Raji (cell line): ENCODE data around the gene ACKR3.

Source experiments
- POLR2A ChIP-seq: IDR thresholded peaks from 2 replicates; pipeline ENCODE4 v1.6.1; 2011; ENCODE audit warnings: low read depth, low read length, control low read depth; ENCODE audit not compliant: insufficient read depth

Gene ACKR3

GRCh38 chr2:236583621-236584203 is 14.1 kb downstream of the ACKR3 start:
- TF ChIP-seq POLR2A: no peak

GRCh38 chr2:236584521-236585384 is 15.1 kb downstream of the ACKR3 start:
- no peak for TF ChIP-seq POLR2A

- no peak for TF ChIP-seq POLR2A
Observed at GRCh38 chr2:236585966-236586365, 16.3 kb downstream of the ACKR3 start.

GRCh38 chr2:236587861-236588815 is 18.5 kb downstream of the ACKR3 start:
- TF ChIP-seq POLR2A: no peak

GRCh38 chr2:236588932-236589592 is 19.4 kb downstream of the ACKR3 start:
- TF ChIP-seq POLR2A: no peak

GRCh38 chr2:236590846-236591245 is 21.2 kb downstream of the ACKR3 start:
- TF ChIP-seq POLR2A: no peak

- no peak for TF ChIP-seq POLR2A
Observed at GRCh38 chr2:236592821-236593220, 23.2 kb downstream of the ACKR3 start.

GRCh38 chr2:236593531-236593930 is 23.9 kb downstream of the ACKR3 start:
- TF ChIP-seq POLR2A: no peak

GRCh38 chr2:236593956-236594355 is 24.3 kb downstream of the ACKR3 start:
- no peak for TF ChIP-seq POLR2A

- no peak for TF ChIP-seq POLR2A
Observed at GRCh38 chr2:236597629-236598028, 28.0 kb downstream of the ACKR3 start.

- TF ChIP-seq POLR2A: no peak
Observed at GRCh38 chr2:236599059-236599458, 29.4 kb downstream of the ACKR3 start.

- TF ChIP-seq POLR2A: no peak
Observed at GRCh38 chr2:236600158-236600557, 30.5 kb downstream of the ACKR3 start.

GRCh38 chr2:236600892-236601291 is 31.3 kb downstream of the ACKR3 start:
- TF ChIP-seq POLR2A: no peak

- TF ChIP-seq POLR2A: no peak
Observed at GRCh38 chr2:236601316-236602202, 31.9 kb downstream of the ACKR3 start.
